Measurements from ENCODE around the gene GTPBP6.
"Not testable (repeated sequence)": the region's sequence is repeated elsewhere in the genome, so short reads cannot be mapped to it uniquely, and the experiment has no call there.

Gene GTPBP6

GRCh38 chrX:267771-268261, 50.8 kb downstream of the GTPBP6 start:
- in situ Hi-C loops (cut with HindIII; ENCODE audit: low sequenced_read_pairs): no loop called here

DNA sequence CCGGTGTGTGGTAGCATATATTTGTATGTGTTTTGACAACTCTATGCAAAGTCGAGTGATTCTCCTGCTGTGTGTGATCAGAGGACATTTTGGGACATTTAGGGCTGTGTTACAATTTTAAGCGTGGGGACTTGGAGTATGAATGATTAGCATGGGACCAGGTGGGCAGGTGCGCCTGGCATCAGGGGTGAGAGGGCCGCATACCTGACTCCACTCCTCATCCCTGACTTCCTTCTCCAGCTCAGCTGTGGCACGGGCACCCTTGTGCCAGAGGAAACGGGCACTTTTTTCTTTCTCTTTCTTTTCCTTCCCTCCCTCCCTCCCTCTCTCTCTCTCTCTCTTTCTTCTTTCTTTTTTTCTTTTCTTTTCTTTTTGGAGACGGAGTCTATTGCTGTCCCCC, 53.1 kb downstream of the GTPBP6 start:
- in situ Hi-C loops (cut with HindIII; ENCODE audit: low sequenced_read_pairs): no loop called here

DNA sequence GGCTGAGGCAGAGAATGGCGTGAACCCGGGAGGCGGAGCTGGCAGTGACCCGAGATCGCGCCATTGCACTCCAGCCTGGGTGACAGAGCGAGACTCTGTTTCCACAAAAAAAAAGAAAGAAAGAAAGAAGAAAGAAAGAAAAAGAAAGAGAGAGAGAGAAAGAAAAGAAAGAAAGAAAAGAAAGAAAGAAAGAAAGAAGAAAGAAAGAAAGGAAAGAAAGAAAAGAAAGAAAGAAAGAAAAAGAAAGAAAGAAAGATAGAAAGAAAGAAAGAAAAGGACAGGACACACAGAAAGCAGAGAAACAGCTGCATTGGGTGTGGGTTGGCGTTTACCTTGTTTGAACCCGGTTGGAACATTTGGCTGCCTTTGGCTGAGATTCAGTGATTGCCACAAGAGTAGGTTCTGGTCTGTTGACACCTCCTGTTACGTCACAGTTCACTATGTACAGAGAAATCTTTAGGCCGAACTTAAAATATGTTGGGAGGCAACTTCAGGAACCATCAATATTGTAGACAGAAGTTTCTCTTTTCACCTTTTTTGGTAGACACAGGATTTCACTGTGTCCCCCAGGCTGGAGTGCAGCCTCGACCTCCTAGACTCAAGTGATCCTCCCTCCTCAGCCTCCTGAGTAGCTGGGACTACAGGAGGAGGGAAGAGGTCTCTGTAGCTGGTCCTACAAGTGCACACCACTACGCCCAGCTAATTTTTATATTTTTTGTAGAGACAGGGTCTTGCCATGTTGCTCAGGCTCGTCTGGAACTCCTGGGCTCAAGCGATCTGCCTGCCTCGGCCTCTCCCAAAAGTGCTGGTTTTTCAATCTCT, 53.8 kb downstream of the GTPBP6 start:
- in situ Hi-C loops (cut with HindIII; ENCODE audit: low sequenced_read_pairs): no loop called here

GRCh38 chrX:264006-264405, 54.6 kb downstream of the GTPBP6 start:
- in situ Hi-C loops (cut with HindIII; ENCODE audit: low sequenced_read_pairs): not testable (repeated sequence)

GRCh38 chrX:262381-262909, 56.2 kb downstream of the GTPBP6 start:
- in situ Hi-C loops (cut with HindIII; ENCODE audit: low sequenced_read_pairs): no loop called here

DNA sequence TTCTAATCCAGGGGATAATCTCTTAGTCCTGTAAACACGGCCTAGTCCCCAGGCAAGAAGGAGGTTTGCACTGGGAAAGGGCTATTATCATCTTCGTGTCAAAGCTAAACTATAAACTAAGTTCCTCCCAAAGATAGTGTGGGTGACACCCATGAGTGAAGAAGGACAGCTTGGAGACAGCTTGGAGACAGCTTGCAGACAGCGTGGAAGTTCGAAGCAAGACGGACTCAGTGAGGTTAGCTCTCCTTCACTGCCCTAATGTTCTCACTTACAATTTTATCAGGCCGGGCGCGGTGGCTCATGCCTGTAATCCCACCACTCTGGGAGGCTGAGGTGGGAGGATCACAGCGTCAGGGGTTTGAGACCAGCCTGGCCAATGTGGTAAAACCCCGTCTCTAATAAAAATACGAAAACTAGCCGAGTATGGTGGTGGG, 56.7 kb downstream of the GTPBP6 start:
- in situ Hi-C loops (cut with HindIII; ENCODE audit: low sequenced_read_pairs): no loop called here

DNA sequence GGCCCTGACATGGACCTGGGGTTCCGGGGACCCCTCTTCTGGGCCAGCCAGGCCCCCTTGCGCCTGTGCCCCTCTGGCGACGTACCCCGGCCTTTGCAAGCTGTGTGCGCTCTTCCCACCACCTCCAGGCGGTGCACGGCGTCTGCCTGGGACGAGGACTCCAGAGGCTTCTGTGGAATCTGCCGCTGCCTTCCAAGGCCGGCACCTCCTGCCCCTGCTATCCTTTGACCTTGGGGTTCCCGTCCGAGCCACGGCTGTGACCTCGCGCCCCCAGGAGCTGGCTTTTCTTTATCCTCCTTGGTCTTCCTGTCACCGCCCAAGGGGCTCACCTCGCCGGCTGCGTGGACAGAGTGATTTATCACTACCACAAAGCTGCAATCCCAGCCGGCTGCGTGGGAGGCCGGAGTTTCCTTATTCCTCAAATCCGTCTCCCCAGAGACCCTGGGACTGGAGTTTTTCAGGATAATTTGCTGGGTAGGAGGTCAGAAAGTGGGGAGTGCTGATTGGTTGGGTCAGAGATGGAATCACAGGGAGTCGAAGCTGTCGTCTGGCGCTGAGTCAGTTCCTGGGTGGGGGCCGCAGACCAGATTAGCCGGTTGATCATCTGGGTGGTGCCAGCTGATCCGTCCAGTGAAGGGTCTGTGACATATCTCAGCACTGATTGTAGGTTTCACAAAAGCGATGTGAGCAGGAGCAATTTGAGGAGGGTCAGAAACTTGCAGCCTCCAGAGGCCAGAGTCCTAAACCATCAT, 57.3 kb downstream of the GTPBP6 start:
- in situ Hi-C loops (cut with HindIII; ENCODE audit: low sequenced_read_pairs): no loop called here

GRCh38 chrX:259692-260355, 58.8 kb downstream of the GTPBP6 start:
- in situ Hi-C loops (cut with HindIII; ENCODE audit: low sequenced_read_pairs): no loop called here

DNA sequence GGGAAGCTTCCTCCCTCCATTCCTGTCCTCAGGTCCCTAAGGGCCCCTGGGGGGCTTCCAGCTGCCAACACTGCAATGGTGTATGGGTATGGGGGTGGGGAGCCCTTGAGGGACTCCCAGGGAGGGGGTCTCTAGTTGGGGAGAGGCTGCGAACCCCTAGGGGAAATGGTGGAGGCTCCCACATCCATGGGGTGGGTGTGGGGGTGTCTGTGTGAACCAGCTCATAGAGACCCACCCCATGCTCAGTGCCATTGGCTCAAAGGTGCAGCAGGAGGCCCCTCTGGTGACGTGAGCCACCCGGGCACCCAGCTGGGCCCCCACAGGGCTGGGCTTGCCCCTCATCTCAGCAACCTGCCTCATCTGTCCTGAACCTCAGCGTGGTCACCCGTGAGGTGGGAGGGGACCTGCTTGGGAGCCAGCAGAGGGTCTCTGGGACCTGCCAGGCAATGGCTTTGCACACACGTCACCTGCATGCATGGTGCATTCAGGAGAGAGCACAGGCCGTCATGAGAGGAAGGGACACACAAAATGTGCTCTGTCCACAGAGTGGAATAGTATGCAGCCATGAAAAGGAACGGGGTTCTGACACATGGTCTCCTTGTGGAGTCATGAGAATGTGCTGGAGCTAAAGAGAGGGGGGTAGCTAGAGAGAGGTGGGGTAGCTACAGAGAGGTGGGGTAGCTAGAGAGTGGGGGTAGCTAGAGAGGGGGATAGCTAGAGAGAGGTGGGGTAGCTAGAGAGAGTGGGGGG, 60.1 kb downstream of the GTPBP6 start:
- in situ Hi-C loops (cut with HindIII; ENCODE audit: low sequenced_read_pairs): no loop called here

DNA sequence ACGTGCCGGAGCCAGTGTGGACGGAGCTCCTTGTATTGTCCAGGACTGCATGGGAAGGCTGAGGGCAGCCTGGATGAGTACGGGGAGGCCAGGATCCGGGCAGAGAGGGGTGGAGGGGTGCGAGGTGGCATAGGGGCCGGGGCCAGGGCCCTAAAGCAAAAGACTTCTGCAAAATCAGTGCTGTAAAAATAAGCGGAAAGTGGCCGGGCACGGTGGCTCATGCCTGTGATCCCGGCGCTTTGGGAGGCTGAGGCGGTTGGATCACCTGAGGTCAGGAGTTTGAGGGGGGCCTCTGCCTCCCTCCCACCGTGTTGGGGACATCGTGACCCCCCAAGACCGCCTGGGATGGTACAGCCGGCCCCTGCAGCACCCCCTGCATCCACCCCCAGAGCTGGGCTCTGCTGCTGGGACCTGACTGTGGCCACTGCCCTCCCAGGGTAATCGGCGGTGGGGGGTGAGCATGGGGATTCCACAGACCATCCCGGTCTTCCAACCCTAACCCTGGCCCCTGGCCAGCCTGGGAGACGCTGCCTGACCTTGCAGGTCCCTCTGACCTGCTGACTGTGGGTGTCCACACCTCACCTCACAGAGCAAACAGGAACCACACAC, 60.8 kb downstream of the GTPBP6 start:
- in situ Hi-C loops (cut with HindIII; ENCODE audit: low sequenced_read_pairs): no loop called here

DNA sequence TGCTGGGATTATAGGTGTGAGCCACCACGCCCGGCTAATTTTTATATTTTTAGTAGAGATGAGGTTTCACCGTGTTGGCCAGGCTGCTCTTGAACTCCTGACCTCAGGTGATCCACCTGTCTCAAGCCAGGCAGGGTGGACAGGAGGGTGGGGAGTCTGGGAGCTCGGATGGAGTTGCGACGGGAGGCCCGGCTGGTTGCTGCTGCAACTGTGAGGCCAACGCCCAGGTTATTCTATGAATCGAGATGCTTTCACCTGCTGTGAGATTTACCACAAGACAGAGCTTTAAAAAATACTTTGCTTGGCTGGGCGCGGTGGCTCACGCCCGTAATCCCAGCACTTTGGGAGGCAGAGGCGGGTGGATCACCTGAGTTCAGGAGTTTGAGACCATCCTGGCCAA, 61.5 kb downstream of the GTPBP6 start:
- in situ Hi-C loops (cut with HindIII; ENCODE audit: low sequenced_read_pairs): not testable (repeated sequence)

GRCh38 chrX:255923-256331, 62.7 kb downstream of the GTPBP6 start:
- in situ Hi-C loops (cut with HindIII; ENCODE audit: low sequenced_read_pairs): no loop called here

Measured in DLD1 (cell line).